SH-SY5Y (cell line): ENCODE data around the gene GJA1.

Experiments
- GATA2 ChIP-seq: IDR thresholded peaks from 2 replicates; pipeline ENCODE4 v1.6.1; 2011; ENCODE audit warnings: mild to moderate bottlenecking, low read depth, low read length
- GATA3 ChIP-seq: IDR thresholded peaks from 2 replicates; pipeline ENCODE4 v1.6.1; 2011; ENCODE audit warnings: low read depth, mild to moderate bottlenecking, low read length, moderate library complexity

DNA sequence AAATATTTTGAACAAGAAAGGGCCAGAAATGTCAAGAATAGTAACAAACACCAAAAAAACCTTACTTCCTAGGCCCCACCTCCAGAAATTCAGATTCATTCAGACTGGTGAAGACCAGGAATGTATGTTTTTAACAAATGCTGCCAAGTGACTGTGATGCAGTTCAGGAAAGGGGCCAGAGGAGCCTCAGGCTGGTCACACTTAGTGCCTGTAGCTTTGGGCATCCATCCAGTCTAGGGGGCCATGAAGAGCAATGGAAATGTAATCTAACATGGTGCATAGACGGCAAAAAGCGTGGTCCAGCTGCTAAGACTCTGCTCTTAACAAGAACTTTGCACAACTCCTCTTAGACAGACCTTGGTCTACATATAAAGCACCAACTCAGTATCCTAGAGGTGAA, 7.1 kb downstream of the GJA1 start:
- no peak for TF ChIP-seq GATA2
- TF ChIP-seq GATA3 = no peak
